ENCODE results near the gene GPR160. TPM values are rescaled to one million over a fixed set of nuclear protein-coding genes. Genes with fewer than 3 reads are reported as not detected.
"Not testable (repeated sequence)": the region's sequence is repeated elsewhere in the genome, so short reads cannot be mapped to it uniquely, and the experiment has no call there.

The GPR160 gene
- total RNA-seq, 6 donors from 2014 or later = 11.5 to 49.7 (median 34.1) TPM

DNA sequence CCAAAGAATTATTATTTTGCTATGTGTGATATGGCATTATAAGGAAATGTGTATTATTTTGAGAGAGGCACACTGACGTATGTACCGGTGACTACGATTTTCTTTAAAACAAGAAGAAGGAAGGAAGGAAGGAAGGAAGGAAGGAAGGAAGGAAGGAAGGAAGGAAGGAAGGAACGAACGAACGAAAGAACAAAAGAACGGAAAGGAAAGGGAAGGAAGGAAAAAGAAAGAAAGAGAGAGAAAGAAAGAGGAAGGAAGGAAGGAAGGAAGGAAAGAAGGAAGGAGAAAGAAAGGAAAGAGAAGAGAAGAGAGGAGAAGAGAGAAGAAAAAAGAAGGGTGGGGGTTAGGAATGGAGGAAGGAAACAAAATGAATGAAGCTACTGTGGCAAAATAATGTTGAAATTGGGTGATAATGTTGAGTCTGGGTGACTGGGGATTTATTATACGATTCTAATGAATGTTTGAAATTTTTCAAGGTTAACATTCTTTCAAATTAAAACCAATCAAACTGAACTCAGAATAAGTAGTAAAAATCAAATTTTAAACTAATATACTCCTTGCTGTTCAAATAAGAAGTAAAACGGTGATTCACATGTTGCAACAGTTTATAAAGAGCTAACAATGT, 73.5 kb downstream of the GPR160 start:
- Histone ChIP-seq H3K4me3 (no peak overlapping the region), H3K27ac (no peak overlapping the region), H3K27me3 (no peaks in the 10 kb centered on the region), H3K36me3 (peaks cover 14 to 70% (median 26%) of the 10 kb centered on the region in 4 donors), H3K9me3 (no peaks in the 10 kb centered on the region), H3K4me1 (peaks cover 0 to 9% (median 0%) of the 10 kb centered on the region in 4 donors)
- ATAC-seq (ENCODE audit: low FRiP score in 2 of 2) (no peak), DNase-seq (no peak)
- WGBS, 2 donors = 72 to 75% methylated on average over 9 of the region's 9 CpGs
- TF ChIP-seq EP300 (IDR thresholded peaks at IDR 0.05) = no peak
- no peak for TF ChIP-seq POLR2A (IDR thresholded peaks at IDR 0.05)
- no peak for TF ChIP-seq POLR2AphosphoS5 (IDR thresholded peaks at IDR 0.05)
- TF ChIP-seq, protein P1, sequence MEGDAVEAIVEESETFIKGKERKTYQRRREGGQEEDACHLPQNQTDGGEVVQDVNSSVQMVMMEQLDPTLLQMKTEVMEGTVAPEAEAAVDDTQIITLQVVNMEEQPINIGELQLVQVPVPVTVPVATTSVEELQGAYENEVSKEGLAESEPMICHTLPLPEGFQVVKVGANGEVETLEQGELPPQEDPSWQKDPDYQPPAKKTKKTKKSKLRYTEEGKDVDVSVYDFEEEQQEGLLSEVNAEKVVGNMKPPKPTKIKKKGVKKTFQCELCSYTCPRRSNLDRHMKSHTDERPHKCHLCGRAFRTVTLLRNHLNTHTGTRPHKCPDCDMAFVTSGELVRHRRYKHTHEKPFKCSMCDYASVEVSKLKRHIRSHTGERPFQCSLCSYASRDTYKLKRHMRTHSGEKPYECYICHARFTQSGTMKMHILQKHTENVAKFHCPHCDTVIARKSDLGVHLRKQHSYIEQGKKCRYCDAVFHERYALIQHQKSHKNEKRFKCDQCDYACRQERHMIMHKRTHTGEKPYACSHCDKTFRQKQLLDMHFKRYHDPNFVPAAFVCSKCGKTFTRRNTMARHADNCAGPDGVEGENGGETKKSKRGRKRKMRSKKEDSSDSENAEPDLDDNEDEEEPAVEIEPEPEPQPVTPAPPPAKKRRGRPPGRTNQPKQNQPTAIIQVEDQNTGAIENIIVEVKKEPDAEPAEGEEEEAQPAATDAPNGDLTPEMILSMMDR (IDR thresholded peaks at IDR 0.05) = no peak

DNA sequence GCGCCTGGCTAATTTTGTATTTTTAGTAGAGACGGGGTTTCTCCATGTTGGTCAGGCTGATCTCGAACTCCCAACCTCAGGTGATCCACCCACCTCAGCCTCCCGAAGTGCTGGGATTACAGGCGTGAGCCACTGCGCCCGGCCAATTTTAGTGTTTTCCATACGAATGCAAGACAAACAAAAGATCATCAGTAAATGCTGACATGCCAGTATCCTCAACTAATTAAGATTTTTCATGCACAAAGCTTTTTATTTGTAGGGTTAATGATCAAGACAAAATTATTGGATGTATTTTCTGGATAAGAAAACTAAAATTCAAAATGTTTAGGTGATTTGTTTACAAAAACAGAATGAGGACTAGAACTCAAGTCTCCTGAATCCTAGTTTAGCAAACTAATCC, 76.4 kb downstream of the GPR160 start:
- peaks cover 24 to 87% (median 47%) of the 10 kb centered on the region in 4 donors for H3K36me3 ChIP-seq
- DNase-seq = not testable (repeated sequence)

DNA sequence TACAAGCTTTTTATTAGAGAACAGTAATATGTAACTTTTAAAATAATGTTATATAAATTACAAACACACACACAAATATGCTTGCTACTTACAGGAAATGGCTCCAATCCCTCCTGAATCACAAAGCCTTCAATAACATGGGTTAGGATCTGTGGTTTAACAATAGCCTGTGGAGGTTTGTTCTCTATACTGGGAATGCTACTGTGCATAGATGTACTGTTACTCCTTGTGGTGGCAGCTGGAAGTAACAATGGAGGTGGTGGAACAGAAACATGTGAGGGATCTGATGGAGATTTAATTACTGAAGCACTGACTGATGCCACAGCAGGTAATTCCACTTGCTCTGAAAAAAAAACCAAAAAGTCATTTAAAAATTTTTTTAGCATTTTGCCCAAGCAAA, 79.3 kb downstream of the GPR160 start:
- DNase-seq (no peak), ATAC-seq (ENCODE audit: low FRiP score in 2 of 2) (no peak)
- Histone ChIP-seq H3K27me3 (no peaks in the 10 kb centered on the region), H3K4me3 (no peak overlapping the region), H3K9me3 (no peaks in the 10 kb centered on the region), H3K36me3 (peaks cover 24 to 95% (median 64%) of the 10 kb centered on the region in 4 donors), H3K4me1 (no peaks in the 10 kb centered on the region), H3K27ac (no peak overlapping the region)
- TF ChIP-seq, protein P1 (IDR thresholded peaks at IDR 0.05) = peak in 1 of 6 experiments; percentile 8
- TF ChIP-seq EP300 (IDR thresholded peaks at IDR 0.05) = no peak

More for the DNA sequence above, 76.4 kb downstream of the GPR160 start:
- not testable (repeated sequence) for ATAC-seq (ENCODE audit: low FRiP score in 2 of 2); H3K27me3 ChIP-seq; H3K27ac ChIP-seq; H3K9me3 ChIP-seq; H3K4me3 ChIP-seq; H3K4me1 ChIP-seq
- WGBS, 2 donors = 91 to 92% methylated on average over 8 of the region's 8 CpGs

DNA sequence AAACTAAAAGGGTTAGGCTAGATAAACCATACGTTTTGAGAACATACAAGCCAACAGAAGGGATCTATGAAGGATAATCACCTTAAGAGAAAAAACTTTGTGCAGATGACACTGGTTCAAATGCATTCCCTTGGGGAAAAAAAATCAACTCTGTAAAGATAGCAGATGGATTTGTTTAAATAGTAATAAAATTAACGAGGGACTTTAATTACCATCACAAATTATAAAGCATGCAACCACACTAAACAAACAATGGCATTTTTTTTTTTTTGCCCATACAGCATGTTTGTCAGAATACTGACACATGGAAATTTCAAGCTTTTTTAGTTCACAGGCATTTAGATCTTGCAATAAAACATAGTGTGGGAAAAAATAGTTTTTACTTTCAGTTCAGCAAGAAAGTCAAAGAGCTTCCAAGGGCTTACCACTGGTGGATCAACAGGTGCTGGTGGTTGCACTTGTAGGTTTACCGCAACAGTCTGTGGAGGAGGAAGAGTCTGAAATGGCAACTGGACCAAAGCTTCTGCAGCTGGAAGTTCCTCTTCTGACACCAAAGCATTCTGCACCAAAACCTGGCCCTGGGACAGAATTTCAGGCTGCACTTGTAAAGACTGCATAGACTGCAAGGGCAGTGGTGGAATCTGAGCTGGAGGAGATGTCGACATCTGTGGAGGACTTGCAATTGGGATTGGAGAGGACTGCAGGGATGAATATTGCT, 90.6 kb downstream of the GPR160 start:
- no peaks in the 10 kb centered on the region for H3K27me3 ChIP-seq
- H3K9me3 ChIP-seq = peaks cover 0 to 4% (median 2%) of the 10 kb centered on the region in 4 donors
- H3K27ac ChIP-seq = no peak overlapping the region
- TF ChIP-seq POLR2A (IDR thresholded peaks at IDR 0.05) (no peak), POLR2AphosphoS5 (IDR thresholded peaks at IDR 0.05) (no peak), EP300 (IDR thresholded peaks at IDR 0.05) (no peak)
- TF ChIP-seq, protein P1 (IDR thresholded peaks at IDR 0.05) = no peak
- 81 to 82% methylated on average over 4 of the region's 4 CpGs for whole genome bisulfite sequencing, 2 donors
- DNase-seq = no peak
- no peak for ATAC-seq (ENCODE audit: low FRiP score in 2 of 2)
- H3K36me3 ChIP-seq = peaks cover 5 to 47% (median 22%) of the 10 kb centered on the region in 4 donors
- peaks cover 0 to 7% (median 0%) of the 10 kb centered on the region in 4 donors for H3K4me1 ChIP-seq
- H3K4me3 ChIP-seq = no peak overlapping the region

DNA sequence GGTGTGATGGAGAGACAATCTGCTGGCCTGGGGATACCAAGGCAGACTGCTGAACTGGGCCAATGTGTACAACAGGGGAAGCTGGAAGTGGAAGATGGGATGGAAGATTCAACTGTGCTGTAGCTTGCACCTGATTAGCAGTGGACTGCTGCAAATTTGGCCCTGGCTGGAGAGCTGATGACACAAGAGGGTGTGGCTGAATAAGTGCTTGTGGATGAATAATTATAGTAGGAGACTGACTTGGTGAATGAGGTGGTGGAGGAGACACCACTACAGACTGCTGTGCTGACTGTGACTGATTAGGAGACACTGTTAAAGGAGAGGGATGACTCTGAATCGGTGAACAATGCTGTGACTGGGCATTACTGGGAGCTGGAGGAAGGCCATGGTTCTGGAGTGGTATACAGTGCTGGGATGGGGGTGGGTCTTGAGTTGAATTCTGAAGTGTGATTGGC, 91.2 kb downstream of the GPR160 start:
- 82 to 94% methylated on average over 1 of the region's 1 CpG for WGBS, 2 donors
- Histone ChIP-seq H3K27ac (no peak overlapping the region), H3K9me3 (peaks cover 0 to 4% (median 2%) of the 10 kb centered on the region in 4 donors), H3K36me3 (peaks cover 5 to 50% (median 22%) of the 10 kb centered on the region in 4 donors), H3K4me3 (no peak overlapping the region), H3K27me3 (no peaks in the 10 kb centered on the region), H3K4me1 (peaks cover 0 to 7% (median 0%) of the 10 kb centered on the region in 4 donors)
- no peak for DNase-seq
- TF ChIP-seq, protein P1 (IDR thresholded peaks at IDR 0.05) = no peak
- ATAC-seq (ENCODE audit: low FRiP score in 2 of 2) = peak in 1 of 2 donors; percentile 67
